ENCODE data around the gene ARSG. TPM values are rescaled to one million over a fixed set of nuclear protein-coding genes. Genes with fewer than 3 reads are reported as not detected.

The ARSG gene
- total and polyA plus RNA-seq, 9 of the 15 experiments (the other 6 are each of a cell fraction or from before 2014, with no cell fraction given): 1.0 to 5.6 (median 1.8) TPM

- no peak for TF ChIP-seq TFE3 (CRISPR knock-in tag; IDR thresholded peaks at IDR 0.05)
- no peak for TF ChIP-seq NR2C1 (IDR thresholded peaks at IDR 0.05)
- no peak for TF ChIP-seq NR2C1 (tag; IDR thresholded peaks at IDR 0.05)
- TF ChIP-seq KDM2B (CRISPR knock-in tag; IDR thresholded peaks at IDR 0.05): no peak
- TF ChIP-seq STAT5A (IDR thresholded peaks at IDR 0.05; ENCODE audit: borderline replicate concordance, low read length): peak; percentile 30; the same call in 1 of the 2 replicates
- 0 out of 4 replicates have a peak, but pooled peaks of 1 of the 2 experiments have one; percentile 16 for TF ChIP-seq HDAC1 (IDR thresholded peaks at IDR 0.05)
- no peak for TF ChIP-seq PRDM10 (IDR thresholded peaks at IDR 0.05; ENCODE audit: partially characterized antibody)
- TF ChIP-seq ZNF592 (IDR thresholded peaks at IDR 0.05): 0 out of 2 replicates have a peak, but pooled peaks have one; percentile 29
- TF ChIP-seq RCOR1 (IDR thresholded peaks at IDR 0.05; ENCODE audit: borderline replicate concordance in 1 of 2, low read depth in 2 of 2, low read length in 2 of 2): peak in 1 of 2 experiments; percentile 53; a peak in 1 of 4 replicates
- 0 out of 2 replicates have a peak, but pooled peaks have one; percentile 23 for TF ChIP-seq ZNF449 (CRISPR knock-in tag; IDR thresholded peaks at IDR 0.05)
- TF ChIP-seq PHB (CRISPR knock-in tag; IDR thresholded peaks at IDR 0.05): no peak
- no peak for TF ChIP-seq YBX1 (IDR thresholded peaks at IDR 0.05)
- TF ChIP-seq ARID1B (IDR thresholded peaks at IDR 0.05): peak; percentile 79
- TF ChIP-seq NCOR1 (IDR thresholded peaks at IDR 0.05): peak; percentile 56
- peak; percentile 55 for TF ChIP-seq CXXC5 (CRISPR knock-in tag; IDR thresholded peaks at IDR 0.05)
- peak; percentile 86 for TF ChIP-seq CBFA2T3 (IDR thresholded peaks at IDR 0.05)
Measured at GRCh38 chr17:68446626-68447041, 155.3 kb downstream of the ARSG start (continued).
